NCI-H748 (cell line): ENCODE results near the gene NSG2.

Source experiments
- DNase-seq: peaks from one replicate; lab custom pipeline; 2025; ENCODE audit not compliant: unreplicated experiment; lab: John Stamatoyannopoulos, UW

Gene NSG2

DNA sequence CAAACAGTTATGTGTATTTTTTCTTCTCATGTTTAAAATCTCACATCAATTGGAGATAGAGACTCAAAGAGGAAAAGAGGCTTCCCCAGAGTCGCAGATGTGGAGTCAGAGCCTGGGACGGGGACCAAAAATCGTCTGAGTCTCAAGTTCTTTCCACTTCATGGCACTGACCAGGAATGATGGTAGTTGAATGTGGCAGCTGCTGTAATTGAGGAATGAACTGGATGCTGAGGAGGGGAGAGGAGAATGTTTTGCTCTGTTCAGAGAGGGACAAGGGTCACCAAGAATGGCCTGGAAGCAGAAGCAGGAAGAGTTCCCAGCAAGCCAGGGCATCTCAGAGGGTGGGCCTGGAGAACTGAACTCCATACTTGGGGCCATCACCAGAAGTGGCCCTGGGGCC lies 103.9 kb downstream of the NSG2 start:
- no peak for DNase-seq

DNA sequence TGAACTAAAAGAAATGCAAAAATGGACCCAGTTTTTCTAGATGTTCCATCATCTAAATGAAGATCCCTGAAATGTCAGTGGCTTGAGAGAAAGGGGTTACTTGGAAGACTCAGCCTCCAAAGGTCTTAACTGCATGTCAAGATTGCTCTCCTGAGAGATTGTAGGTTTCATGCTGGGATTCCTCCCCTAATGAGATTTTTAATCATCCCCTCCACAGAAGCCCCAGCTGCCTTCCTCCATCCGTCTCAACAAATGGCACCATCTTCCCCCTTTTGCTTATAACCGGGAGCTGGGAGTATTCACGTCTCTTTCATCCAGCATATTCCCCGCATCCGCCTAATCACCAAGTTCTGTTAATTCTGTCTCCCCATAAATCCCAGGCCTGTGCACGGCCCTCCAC lies 104.5 kb downstream of the NSG2 start:
- DNase-seq: no peak

DNA sequence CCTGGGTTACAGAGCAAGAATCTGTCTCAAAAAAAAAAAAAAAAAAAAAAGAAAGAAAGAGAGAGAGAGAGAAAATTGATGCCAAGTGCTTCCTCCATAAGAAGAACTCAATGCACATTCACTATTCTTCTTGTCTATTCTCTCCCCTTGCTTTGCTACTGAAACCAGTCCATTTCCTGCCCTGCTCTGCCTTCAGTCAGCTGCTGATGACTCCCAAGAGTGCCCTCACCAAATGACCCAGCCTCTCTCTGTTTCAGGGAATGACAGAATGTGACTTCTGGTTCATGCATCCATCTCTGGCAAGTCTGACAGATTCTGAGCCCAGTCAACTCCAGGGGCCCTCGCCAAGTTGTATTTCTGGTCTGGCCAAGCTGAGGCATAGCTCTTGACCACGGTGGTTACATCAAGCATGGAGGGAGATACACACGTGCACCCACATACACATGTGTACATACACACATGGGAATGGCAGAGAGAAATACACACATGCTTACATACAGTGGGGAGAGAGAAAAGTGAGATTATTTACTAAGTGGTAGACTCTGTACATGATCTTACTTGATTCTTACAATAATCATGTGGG lies 106.2 kb downstream of the NSG2 start:
- DNase-seq: no peak

DNA sequence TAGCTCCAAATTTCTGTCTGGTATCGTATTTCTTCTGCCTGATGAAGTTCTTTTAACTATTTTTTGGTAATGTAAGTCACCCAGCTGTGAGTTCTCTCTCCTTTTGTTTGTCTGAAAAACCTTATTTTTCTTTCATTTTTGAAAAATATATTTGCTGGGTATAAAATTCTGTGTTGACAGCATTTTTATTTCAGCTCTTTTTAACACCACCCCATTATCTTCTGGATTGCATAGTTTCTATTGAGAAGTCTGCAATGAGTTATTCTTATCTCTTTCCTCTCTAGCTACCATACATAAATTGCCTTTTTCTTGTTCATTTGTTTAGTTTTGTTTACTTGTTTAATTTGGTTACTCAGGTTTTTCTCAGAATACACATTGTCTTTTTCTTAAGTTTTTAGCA lies 109.1 kb downstream of the NSG2 start:
- no peak for DNase-seq

DNA sequence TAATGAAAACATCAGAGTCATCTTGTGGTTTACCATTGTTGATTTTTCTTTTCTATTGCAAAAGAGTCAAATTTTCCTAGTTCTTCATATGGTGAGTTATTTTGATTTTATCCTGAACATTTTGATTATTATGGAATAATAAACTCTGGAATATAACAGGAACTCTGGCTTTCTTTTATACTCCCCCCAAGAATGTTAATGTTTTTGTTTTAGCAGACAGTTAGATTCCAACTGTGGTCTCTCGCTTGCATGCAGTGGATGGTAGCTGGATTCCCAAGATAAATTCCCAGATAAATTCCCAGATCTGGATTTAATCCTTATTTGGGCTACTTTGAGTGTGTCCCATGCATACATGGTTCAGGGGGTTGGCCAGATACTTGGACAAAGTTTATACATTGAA lies 109.8 kb downstream of the NSG2 start:
- no peak for DNase-seq

DNA sequence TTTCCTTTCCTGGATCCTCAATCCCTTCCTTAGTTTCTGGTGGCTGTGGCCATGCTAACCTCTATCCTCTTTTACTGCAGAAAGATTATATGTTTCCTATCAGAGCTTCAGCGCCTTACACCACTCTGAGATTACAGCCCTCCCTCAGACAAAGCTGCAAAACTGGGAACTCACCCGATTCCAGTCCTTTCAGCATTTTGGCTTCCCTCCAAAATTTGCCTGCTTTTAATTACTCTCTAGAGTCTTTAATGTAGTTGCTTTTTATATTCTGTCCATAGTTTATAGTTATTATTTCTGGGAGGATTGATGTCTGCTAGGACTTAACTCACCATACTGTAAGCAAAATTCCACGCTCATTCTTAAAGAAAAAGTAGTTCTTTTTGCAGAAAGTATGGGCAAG lies 110.2 kb downstream of the NSG2 start:
- peak; percentile 74 for DNase-seq

DNA sequence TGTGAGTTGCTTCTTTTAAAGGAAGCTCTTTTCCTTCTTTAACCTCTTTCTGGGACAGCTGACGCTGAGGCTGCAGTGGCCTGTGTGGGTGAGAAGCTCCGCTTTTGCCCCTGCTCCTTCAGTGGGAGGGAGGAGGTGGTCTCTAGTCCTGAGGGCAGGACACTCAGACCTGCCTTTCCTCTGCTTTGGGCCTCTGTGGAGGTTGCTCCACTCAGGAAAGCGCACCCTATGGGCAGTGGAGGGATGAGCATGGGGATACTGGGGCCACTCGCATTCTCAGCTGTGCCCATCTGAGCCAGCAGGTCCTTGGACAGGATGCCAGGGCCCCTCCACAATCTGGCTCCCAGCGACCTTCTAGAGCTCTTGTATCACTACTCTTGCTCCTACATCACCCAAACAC lies 111.5 kb downstream of the NSG2 start:
- no peak for DNase-seq
